Mesodermal cell (in vitro differentiated cells): ENCODE data around the gene TRIM33.
"Not testable (repeated sequence)": the region's sequence is repeated elsewhere in the genome, so short reads cannot be mapped to it uniquely, and the experiment has no call there.

Experiments
- H3K27ac ChIP-seq: 2 replicates; pipeline ENCODE4 v1.7.0; 2013; ENCODE audit warnings: mild to moderate bottlenecking, low read depth, low read length, moderate library complexity; ENCODE audit not compliant: severe bottlenecking
- H3K36me3 ChIP-seq: 2 replicates; pipeline ENCODE4 v1.7.1; 2013; ENCODE audit warnings: mild to moderate bottlenecking, low read length, moderate library complexity; ENCODE audit not compliant: control insufficient read depth, insufficient read depth
- H3K4me1 ChIP-seq: one replicate; pipeline ENCODE4 v1.7.1; 2013; ENCODE audit warnings: mild to moderate bottlenecking, low read length; ENCODE audit not compliant: insufficient read depth, control insufficient read depth, poor library complexity, severe bottlenecking
- H3K4me3 ChIP-seq: 2 replicates; pipeline ENCODE4 v1.7.0; 2013; ENCODE audit warnings: low read length, control low read depth, mild to moderate bottlenecking; ENCODE audit not compliant: insufficient read depth, poor library complexity, severe bottlenecking; ENCODE audit errors: extremely low read depth
- H3K9me3 ChIP-seq: 2 replicates; pipeline ENCODE4 v1.7.1; 2013; ENCODE audit warnings: mild to moderate bottlenecking, low read length, moderate library complexity; ENCODE audit not compliant: control insufficient read depth
- WGBS, 2 experiments: methylation state at CpG; one replicate each; pipeline ENCODE4 v1.1.5; 2013; ENCODE audit warnings: missing lambda C conversion rate in 2 of 2; ENCODE audit not compliant: insufficient coverage in 2 of 2; 5-methylcytosine and 5-hydroxymethylcytosine counted together

The TRIM33 gene

GRCh38 chr1:114423455-114423854 lies 87.5 kb downstream of the TRIM33 start:
- Histone ChIP-seq H3K9me3 (no peaks in the 10 kb centered on the region), H3K4me3 (no peak overlapping the region), H3K27ac (no peak overlapping the region), H3K36me3 (peaks cover 85% of the 10 kb centered on the region), H3K4me1 (no peaks in the 10 kb centered on the region)
- 92 to 98% methylated on average over 4 to 6 of the region's 7 CpGs for WGBS, 2 experiments

- H3K9me3 ChIP-seq, H3K4me1 ChIP-seq, H3K4me3 ChIP-seq, H3K27ac ChIP-seq: not testable (repeated sequence)
- peaks cover 74% of the 10 kb centered on the region for H3K36me3 ChIP-seq
- 80 to 100% methylated on average over 1 of the region's 7 CpGs for WGBS, 2 experiments
Measured at GRCh38 chr1:114418948-114419347, 92.1 kb downstream of the TRIM33 start.

GRCh38 chr1:114397601-114398000 lies 113.4 kb downstream of the TRIM33 start:
- Histone ChIP-seq H3K27ac (no peak overlapping the region), H3K9me3 (no peaks in the 10 kb centered on the region), H3K36me3 (peaks cover 43% of the 10 kb centered on the region), H3K4me1 (no peaks in the 10 kb centered on the region), H3K4me3 (no peak overlapping the region)
- no CpG with 5 or more reads among the region's 4 CpGs for WGBS, 2 experiments

GRCh38 chr1:114395863-114396262 lies 115.1 kb downstream of the TRIM33 start:
- H3K36me3 ChIP-seq = peaks cover 33% of the 10 kb centered on the region
- H3K4me1 ChIP-seq = no peaks in the 10 kb centered on the region
- H3K4me3 ChIP-seq = no peak overlapping the region
- 100% methylated on average over 1 of the region's 1 CpG; no CpG with 5 or more reads in 1 of the 2 experiments for WGBS, 2 experiments
- H3K9me3 ChIP-seq = no peaks in the 10 kb centered on the region
- no peak overlapping the region for H3K27ac ChIP-seq

GRCh38 chr1:114390960-114391359 lies 120.0 kb downstream of the TRIM33 start:
- H3K36me3 ChIP-seq = peaks cover 11% of the 10 kb centered on the region
- H3K4me3 ChIP-seq = no peak overlapping the region
- no peak overlapping the region for H3K27ac ChIP-seq
- no peaks in the 10 kb centered on the region for H3K4me1 ChIP-seq
- peaks cover 2% of the 10 kb centered on the region for H3K9me3 ChIP-seq

- Histone ChIP-seq H3K4me3 (no peak overlapping the region), H3K36me3 (peaks cover 9% of the 10 kb centered on the region), H3K4me1 (no peaks in the 10 kb centered on the region), H3K27ac (no peak overlapping the region), H3K9me3 (peaks cover 4% of the 10 kb centered on the region)
- WGBS, 2 experiments = 100% methylated on average over 2 to 4 of the region's 4 CpGs
Measured at GRCh38 chr1:114390361-114390760, 120.6 kb downstream of the TRIM33 start.

- WGBS, 2 experiments = 88 to 100% methylated on average over 1 of the region's 1 CpG
- H3K4me3 ChIP-seq = no peak overlapping the region
- H3K9me3 ChIP-seq = peaks cover 4% of the 10 kb centered on the region
- H3K36me3 ChIP-seq = peaks cover 4% of the 10 kb centered on the region
- no peak overlapping the region for H3K27ac ChIP-seq
- H3K4me1 ChIP-seq = no peaks in the 10 kb centered on the region
Measured at GRCh38 chr1:114388432-114389003, 122.5 kb downstream of the TRIM33 start.

- H3K4me1 ChIP-seq, H3K36me3 ChIP-seq, H3K27ac ChIP-seq, H3K9me3 ChIP-seq, H3K4me3 ChIP-seq: not testable (repeated sequence)
- WGBS, 2 experiments = 92 to 93% methylated on average over 3 to 4 of the region's 6 CpGs
Measured at GRCh38 chr1:114387585-114387984, 123.4 kb downstream of the TRIM33 start.

- H3K27ac ChIP-seq = no peak overlapping the region
- 100% methylated on average over 1 of the region's 1 CpG; no CpG with 5 or more reads in 1 of the 2 experiments for WGBS, 2 experiments
Measured at GRCh38 chr1:114387010-114387360, 124.0 kb downstream of the TRIM33 start.

GRCh38 chr1:114386129-114387009 lies 124.6 kb downstream of the TRIM33 start:
- Histone ChIP-seq H3K27ac (no peak overlapping the region), H3K4me1 (no peaks in the 10 kb centered on the region), H3K4me3 (no peak overlapping the region), H3K9me3 (peaks cover 4% of the 10 kb centered on the region), H3K36me3 (peaks cover 4% of the 10 kb centered on the region)
- 82 to 83% methylated on average over 1 of the region's 3 CpGs for WGBS, 2 experiments

More at GRCh38 chr1:114387010-114387360, 124.0 kb downstream of the TRIM33 start:
- Histone ChIP-seq H3K36me3 (peaks cover 4% of the 10 kb centered on the region), H3K4me3 (no peak overlapping the region), H3K4me1 (no peaks in the 10 kb centered on the region), H3K9me3 (peaks cover 4% of the 10 kb centered on the region)

- no peaks in the 10 kb centered on the region for H3K4me1 ChIP-seq
- H3K27ac ChIP-seq = no peak overlapping the region
- no CpG with 5 or more reads among the region's 1 CpG for WGBS, 2 experiments
- no peaks in the 10 kb centered on the region for H3K36me3 ChIP-seq
- no peak overlapping the region for H3K4me3 ChIP-seq
- H3K9me3 ChIP-seq = peaks cover 4% of the 10 kb centered on the region
Measured at GRCh38 chr1:114384922-114385321, 126.1 kb downstream of the TRIM33 start.
